Cardiac muscle cell (in vitro differentiated cells and primary cell): ENCODE measurements around the gene MACROD2. TPM values are rescaled to one million over a fixed set of nuclear protein-coding genes. Genes with fewer than 3 reads are reported as not detected.

Experiments
- DNase-seq, 2 donors: peaks; one replicate each; pipeline versions ENCODE4 v3.0.0 to v3.0.0-alpha.2; 2010 to 2017; ENCODE audit warnings: low read depth in 1 of 2, low spot score in 1 of 2
- H3K27ac ChIP-seq: fragments of 200-600 bp; sonication (generic); 2 replicates; pipeline ENCODE4 v1.5.1; 2016
- H3K27me3 ChIP-seq: fragments of 200-600 bp; sonication (generic); 2 replicates; pipeline ENCODE4 v1.6.0; 2016; ENCODE audit warnings: control low read depth
- H3K36me3 ChIP-seq: fragments of 200-600 bp; sonication (generic); 2 replicates; pipeline ENCODE4 v1.5.1; 2016; ENCODE audit warnings: control low read depth
- H3K4me1 ChIP-seq: fragments of 200-600 bp; sonication (generic); 2 replicates; pipeline ENCODE4 v1.8.1; 2017; ENCODE audit warnings: low read depth, mild to moderate bottlenecking, mixed run types
- H3K4me3 ChIP-seq: fragments of 200-600 bp; sonication (generic); 2 replicates; pipeline ENCODE4 v1.5.1; 2016; ENCODE audit warnings: mild to moderate bottlenecking
- H3K9me3 ChIP-seq: fragments of 200-600 bp; sonication (generic); 2 replicates; pipeline ENCODE4 v1.5.1; 2017; ENCODE audit warnings: low read depth, mild to moderate bottlenecking, control low read depth
- polyA plus RNA-seq: library from polyadenylated mRNA; unstranded; fragments of >200 nt; fragmentation: Nextera tagmentation; extraction: Ambion mirVana; gene quantifications from 2 replicates; pipeline ENCODE4 v1.2.1, GENCODE V29; 2016
- total RNA-seq: library from RNA; depleted of rRNA; stranded (reverse); fragments of >200 nt; gene quantifications from 2 replicates; pipeline ENCODE4 v1.2.3, GENCODE V29; 2016
- TF ChIP-seq, protein P1 (sequence below): IDR thresholded peaks from 2 replicates; pipeline ENCODE4 v1.5.1; 2012; ENCODE audit warnings: low read depth, mild to moderate bottlenecking, low read length

MACROD2 gene
- total and polyA plus RNA-seq, 2 experiments from 2014 or later: 9.3 to 14.4 TPM

DNA sequence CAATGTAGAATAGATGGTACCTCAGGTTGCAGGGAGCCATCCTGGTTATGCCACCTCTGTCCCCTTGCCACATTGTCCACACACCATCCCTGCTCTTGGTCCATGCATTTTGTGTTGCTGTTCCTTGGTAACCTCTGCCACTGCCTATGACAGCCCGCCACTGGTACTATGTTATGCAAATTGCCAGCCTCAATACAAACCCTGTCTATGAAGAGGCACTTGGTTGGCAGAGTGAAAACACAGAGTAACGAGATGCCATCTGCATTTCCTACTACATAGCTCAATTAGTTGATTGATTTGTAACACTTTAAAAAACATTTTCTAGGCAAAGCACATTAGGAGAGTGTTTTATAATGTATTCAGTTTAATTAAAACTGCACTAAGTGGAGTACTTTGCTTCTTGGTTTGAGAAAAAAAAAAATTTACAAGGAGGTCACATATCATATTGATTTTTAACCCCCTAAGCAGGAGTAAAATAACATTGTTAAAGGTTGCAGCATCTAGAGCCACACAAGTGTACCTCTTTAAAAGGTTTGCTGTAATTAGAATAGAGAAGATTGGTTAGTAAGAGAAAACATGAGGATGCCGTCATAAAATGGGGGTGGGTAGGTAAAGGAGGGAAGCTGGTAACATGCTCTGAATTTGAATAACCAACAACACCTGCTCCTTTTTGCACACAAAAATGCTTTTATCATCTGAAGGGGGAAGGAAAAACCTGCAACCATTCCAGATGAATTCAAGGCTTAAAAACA lies 1760.9 kb downstream of the MACROD2 start:
- TF ChIP-seq, protein P1, sequence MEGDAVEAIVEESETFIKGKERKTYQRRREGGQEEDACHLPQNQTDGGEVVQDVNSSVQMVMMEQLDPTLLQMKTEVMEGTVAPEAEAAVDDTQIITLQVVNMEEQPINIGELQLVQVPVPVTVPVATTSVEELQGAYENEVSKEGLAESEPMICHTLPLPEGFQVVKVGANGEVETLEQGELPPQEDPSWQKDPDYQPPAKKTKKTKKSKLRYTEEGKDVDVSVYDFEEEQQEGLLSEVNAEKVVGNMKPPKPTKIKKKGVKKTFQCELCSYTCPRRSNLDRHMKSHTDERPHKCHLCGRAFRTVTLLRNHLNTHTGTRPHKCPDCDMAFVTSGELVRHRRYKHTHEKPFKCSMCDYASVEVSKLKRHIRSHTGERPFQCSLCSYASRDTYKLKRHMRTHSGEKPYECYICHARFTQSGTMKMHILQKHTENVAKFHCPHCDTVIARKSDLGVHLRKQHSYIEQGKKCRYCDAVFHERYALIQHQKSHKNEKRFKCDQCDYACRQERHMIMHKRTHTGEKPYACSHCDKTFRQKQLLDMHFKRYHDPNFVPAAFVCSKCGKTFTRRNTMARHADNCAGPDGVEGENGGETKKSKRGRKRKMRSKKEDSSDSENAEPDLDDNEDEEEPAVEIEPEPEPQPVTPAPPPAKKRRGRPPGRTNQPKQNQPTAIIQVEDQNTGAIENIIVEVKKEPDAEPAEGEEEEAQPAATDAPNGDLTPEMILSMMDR: no peak
- no peak overlapping the region for H3K4me3 ChIP-seq
- peaks cover 13% of the 10 kb centered on the region for H3K4me1 ChIP-seq
- no peaks in the 10 kb centered on the region for H3K36me3 ChIP-seq
- DNase-seq: no peak
- no peak overlapping the region for H3K27ac ChIP-seq
- no peaks in the 10 kb centered on the region for H3K27me3 ChIP-seq
- no peaks in the 10 kb centered on the region for H3K9me3 ChIP-seq

DNA sequence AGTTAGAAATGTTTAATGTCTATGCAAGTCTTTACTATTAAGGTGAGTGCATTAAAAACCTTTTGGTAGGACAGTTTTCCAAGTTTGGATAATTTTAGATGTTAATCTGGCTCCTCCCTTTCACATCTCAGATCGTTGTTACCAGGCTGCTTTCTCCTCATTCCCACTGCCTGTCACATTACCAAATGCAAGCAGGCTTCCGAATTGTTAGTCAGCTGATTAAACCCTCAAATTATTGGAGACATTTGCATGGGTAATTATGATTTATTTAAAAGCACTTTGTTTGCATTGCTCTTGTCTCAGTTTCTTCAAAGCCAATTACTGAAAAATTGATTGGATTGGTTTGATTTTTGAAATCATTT lies 1761.4 kb downstream of the MACROD2 start:
- no peak overlapping the region for H3K27ac ChIP-seq
- no peaks in the 10 kb centered on the region for H3K9me3 ChIP-seq
- peaks cover 13% of the 10 kb centered on the region for H3K4me1 ChIP-seq
- no peak for DNase-seq
- H3K4me3 ChIP-seq: no peak overlapping the region
- no peaks in the 10 kb centered on the region for H3K27me3 ChIP-seq
- TF ChIP-seq, protein P1: no peak
- H3K36me3 ChIP-seq: no peaks in the 10 kb centered on the region

DNA sequence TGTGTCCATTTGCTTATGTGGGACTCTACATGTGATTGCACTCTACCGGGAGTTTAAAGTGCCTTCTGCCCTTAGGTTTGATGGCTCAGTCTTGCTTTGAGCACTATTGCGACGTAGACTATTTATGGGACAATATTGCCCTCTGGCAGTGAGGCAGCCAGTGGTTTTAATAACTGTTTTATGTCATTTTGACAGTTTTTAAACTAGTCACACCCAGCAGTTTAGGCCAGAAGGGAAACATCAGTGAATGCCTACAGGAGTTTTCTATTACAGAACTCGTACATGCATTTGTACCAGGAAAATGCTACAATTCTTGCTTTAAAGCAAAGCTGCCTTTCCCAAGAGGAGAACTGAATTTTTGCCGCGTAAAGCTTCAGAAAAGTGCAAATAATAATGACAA lies 1764.3 kb downstream of the MACROD2 start:
- Histone ChIP-seq H3K4me3 (no peak overlapping the region), H3K36me3 (no peaks in the 10 kb centered on the region), H3K9me3 (no peaks in the 10 kb centered on the region), H3K4me1 (peaks cover 13% of the 10 kb centered on the region), H3K27ac (peak overlapping the region; percentile 8), H3K27me3 (no peaks in the 10 kb centered on the region)
- DNase-seq: peak in 1 of 2 donors; percentile 24
- TF ChIP-seq, protein P1: no peak

DNA sequence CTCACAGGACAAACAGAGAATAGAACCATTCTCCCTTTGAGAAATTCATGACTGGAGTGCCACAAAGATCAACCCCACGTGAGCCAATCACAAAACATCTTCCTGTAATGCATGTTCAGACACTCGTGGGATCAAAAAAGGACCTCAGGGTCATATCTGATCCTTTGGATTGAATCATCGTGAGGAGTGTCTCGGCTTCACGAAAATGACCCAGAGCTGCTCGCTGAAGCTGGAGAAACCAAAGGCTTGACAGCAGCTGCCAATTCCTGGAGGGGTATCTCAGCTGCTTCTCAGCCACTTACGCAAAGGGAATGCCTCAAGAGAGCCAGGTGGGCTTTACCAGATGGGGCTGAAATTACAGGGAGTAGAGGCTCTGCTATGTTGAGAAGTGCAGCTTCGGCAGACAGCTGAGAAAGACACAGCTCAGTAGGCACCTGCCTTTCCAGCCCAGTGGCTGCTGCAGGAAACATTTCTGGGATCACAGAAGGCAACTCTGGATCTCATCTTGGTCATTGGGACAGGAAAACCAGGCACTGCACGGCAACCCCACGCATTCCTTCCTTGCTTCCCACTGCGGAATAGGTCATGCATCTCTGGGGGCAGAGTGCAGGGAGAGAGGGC lies 1764.8 kb downstream of the MACROD2 start:
- TF ChIP-seq, protein P1: no peak
- Histone ChIP-seq H3K9me3 (no peaks in the 10 kb centered on the region), H3K36me3 (no peaks in the 10 kb centered on the region), H3K4me1 (peaks cover 13% of the 10 kb centered on the region), H3K27ac (peak overlapping the region; percentile 8), H3K27me3 (no peaks in the 10 kb centered on the region), H3K4me3 (no peak overlapping the region)
- DNase-seq: peak in 1 of 2 donors; percentile 8

DNA sequence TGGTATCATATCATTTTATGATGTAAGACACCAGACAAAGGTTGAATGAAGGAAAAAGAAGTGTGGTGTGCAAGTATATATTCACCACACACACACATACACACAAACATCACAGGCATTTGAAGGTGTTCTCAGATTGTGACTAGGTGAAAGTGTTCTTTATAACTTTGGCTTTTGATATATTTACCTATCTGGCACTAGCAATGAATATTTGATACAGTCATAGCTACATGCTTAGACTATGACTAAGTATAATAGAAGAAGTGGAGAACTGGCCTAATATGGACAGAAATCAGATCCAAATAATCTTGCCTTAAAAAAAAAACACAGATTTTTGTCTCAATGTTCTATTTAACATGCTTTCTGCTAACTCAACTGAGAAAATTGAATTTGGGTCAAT lies 1768.0 kb downstream of the MACROD2 start:
- peaks cover 13% of the 10 kb centered on the region for H3K4me1 ChIP-seq
- no peak for DNase-seq
- H3K4me3 ChIP-seq: no peak overlapping the region
- no peaks in the 10 kb centered on the region for H3K9me3 ChIP-seq
- H3K36me3 ChIP-seq: no peaks in the 10 kb centered on the region
- no peak overlapping the region for H3K27ac ChIP-seq
- TF ChIP-seq, protein P1: no peak
- no peaks in the 10 kb centered on the region for H3K27me3 ChIP-seq
